Epithelial cell of proximal tubule (primary cell): ENCODE data around the gene NR1H3. TPM values are rescaled to one million over a fixed set of nuclear protein-coding genes. Genes with fewer than 3 reads are reported as not detected.

ENCODE experiments used
- DNase-seq: peaks from one replicate; pipeline ENCODE4 v3.0.0-alpha.2; 2011; ENCODE audit warnings: low read depth
- H3K4me3 ChIP-seq: 2 replicates; pipeline ENCODE4 v1.5.1; 2011; ENCODE audit warnings: low read depth, mild to moderate bottlenecking, low read length
- total RNA-seq: library from RNA; depleted of rRNA; stranded (reverse); fragments of >200 nt; gene quantifications from 2 replicates; pipeline ENCODE4 v1.2.3, GENCODE V29; 2015
- TF ChIP-seq, protein P1 (sequence below): conservative IDR thresholded peaks from 2 replicates; pipeline ENCODE4 v1.5.1; 2012; ENCODE audit warnings: low read depth, mild to moderate bottlenecking, low read length

The NR1H3 gene
- total RNA-seq, 1 donor from 2014 or later, result 9.6 TPM

DNA sequence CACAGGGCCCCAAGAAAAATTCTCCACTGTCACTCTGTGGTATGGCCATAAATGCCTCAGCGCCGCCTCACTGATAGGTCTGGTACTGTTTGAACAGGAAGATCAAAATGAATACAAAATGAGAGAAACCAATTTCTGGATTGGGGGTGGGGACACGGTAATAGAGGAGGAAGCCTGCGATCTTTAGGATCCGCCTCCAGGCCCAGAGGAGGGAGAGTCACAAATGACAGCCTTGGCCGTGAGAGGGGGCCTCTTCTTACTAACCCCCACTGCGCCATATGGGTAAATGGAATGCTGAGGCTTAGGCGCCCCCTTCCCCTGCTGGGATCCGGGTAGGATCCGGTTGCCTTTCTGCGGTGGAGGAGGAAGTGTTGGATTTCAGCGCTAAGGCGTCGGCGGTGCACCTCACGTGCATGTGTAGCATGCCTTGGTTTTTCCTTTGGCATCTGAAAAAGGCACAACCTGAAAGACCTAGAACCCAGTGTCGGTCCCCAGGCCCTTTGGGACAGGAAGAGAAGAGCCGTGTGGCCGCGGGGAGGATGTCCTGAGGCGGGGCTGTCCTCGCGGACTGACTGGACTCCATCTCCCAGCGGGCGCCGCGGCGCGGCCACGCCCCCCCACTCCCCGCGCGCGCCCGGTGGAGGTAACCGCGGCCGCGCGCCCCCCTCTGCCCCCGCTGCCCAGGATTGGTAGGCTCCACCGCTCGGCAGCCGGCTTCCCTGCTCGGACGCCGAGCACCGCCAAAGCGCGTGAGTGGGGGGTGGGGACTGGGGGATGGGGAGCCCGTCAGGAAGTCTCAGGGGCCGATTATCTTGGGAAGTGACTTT, 11.4 kb downstream of the NR1H3 start:
- DNase-seq, result no peak
- TF ChIP-seq, protein P1, sequence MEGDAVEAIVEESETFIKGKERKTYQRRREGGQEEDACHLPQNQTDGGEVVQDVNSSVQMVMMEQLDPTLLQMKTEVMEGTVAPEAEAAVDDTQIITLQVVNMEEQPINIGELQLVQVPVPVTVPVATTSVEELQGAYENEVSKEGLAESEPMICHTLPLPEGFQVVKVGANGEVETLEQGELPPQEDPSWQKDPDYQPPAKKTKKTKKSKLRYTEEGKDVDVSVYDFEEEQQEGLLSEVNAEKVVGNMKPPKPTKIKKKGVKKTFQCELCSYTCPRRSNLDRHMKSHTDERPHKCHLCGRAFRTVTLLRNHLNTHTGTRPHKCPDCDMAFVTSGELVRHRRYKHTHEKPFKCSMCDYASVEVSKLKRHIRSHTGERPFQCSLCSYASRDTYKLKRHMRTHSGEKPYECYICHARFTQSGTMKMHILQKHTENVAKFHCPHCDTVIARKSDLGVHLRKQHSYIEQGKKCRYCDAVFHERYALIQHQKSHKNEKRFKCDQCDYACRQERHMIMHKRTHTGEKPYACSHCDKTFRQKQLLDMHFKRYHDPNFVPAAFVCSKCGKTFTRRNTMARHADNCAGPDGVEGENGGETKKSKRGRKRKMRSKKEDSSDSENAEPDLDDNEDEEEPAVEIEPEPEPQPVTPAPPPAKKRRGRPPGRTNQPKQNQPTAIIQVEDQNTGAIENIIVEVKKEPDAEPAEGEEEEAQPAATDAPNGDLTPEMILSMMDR, result no peak

DNA sequence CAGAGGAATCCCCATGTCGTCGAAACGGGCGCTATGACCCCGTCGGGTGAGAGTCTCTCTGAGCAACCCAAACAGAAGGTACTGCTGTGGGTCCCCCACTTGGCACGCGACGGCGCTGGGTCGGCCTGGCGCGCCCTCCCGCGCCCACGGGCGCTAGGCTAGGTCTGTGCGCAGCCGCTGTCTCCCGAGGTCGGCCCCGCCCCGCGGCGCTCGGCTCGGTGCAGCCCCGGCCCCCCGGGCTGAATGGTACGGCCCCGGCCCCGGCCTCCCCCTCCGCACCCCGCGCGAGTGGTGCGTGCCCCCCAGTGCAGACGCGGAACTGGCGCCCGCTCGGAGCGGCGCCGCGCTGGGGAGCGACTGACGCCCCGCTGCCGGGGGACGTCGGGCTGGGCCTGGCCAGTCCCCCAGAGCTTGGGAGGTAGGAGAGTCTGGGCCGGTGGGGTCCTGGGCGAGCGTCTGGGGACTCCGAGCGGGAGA, 12.1 kb downstream of the NR1H3 start, which contains the start of gene MADD:
Gene MADD, plus strand, starts transcription at position 305 of the 477 bp plus-strand sequence.
- no peak for DNase-seq
- TF ChIP-seq, protein P1, result no peak
- peak within 1 kb of the TSS; percentile 81 for H3K4me3 ChIP-seq

More for the DNA sequence above, 11.4 kb downstream of the NR1H3 start:
- H3K4me3 ChIP-seq, result peak overlapping the region; percentile 81

DNA sequence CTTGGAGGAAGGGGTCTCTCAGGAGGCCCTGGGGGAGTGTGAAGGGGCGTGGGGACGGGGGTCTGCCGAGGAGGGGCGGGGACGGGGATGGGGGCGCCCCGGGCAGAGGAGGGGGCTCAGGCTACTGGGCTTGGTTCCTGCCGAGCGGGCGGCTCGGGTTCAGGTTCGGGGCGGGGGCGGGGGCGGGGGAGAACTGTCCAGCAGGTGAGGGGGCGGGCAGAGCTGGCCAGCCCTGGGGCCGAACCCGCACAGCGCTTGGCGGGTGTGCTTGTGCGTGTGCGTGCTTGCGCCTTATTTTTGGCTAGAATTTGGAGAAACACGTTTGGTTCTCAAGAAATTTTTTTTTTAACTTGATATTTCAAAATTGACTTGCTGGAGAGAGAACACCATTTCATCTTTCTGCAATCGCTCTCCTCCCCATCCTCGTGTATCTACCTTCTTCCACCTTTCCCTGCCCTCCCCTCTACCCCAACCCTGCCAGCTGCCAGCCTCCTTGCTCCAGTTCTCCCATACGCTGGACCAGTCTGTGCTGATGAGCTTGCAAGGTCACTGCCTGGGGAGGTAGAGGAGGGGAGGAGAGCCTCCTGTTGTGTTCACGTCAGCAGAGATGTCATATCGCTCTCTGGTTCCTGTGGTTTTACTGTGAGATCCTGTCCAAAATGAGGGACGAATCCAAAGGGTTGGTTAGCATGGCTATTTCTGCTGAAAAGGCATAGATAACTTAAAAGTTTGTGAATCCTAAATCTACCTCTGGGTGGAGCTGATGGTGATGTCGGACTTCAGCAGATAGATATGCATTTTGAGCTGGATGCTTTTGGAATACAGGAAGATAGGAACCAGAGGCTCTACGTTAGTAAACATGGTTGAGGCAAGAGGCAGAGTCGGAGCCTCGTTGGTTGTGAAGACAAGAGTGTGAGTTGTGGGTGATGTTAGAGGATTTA, 12.8 kb downstream of the NR1H3 start:
- TF ChIP-seq, protein P1, result no peak
- no peak for DNase-seq

DNA sequence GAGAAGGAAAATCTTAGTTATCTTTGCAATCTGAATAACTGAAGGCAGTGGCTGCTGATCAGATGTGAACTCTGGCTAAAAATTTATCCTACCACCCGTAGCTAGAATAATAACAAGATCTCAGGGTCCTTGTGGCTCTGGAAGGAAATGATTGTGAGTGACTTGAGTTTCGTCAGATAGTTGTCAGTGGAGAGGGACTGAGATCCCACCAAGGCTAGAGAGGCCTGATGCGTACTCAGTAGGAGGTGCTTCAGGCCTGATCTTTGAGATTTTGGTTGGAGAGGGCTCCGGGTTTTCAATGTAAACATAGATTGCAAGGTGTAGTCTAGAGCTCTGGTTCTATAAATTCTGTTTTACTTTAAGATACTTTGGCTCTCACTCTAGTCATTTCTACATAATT, 13.5 kb downstream of the NR1H3 start:
- TF ChIP-seq, protein P1, result no peak
- H3K4me3 ChIP-seq, result no peak overlapping the region
- DNase-seq, result no peak

More for the DNA sequence above, 12.8 kb downstream of the NR1H3 start:
- H3K4me3 ChIP-seq, result peak overlapping the region; percentile 81

DNA sequence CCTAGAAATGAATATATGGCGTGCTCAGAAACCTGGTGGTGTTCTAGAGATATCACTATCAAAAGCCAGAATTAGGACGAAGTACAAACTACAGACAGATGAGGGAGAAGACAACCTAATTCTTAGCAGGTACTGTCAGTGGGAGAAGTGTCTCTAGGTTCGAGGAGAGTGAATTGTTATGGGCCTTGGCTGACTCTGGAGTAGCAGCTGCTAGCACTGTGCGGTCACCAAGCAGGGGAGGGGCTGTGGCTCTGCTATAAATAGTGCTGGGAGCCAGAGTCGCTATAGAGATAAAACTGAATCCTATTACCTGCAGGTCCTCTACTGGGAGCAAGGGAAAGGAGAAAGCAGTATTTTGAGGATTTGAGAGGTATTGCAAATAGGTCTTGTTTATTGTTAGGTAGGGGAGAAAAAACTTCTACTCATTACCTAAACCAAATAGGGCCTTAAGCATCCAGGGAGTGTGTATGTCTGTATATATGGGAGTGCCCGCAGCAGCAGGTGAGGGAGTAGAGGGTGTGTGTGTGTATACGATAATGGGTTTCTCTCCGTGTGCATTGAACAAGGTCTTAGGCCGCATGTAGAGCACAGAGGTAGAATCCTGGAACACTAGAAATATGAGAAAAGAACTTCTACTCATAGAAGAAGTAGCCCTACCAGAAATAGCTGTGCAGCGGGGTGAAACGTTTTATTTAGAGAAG, 14.3 kb downstream of the NR1H3 start:
- TF ChIP-seq, protein P1, result no peak
- DNase-seq, result no peak
- no peak overlapping the region for H3K4me3 ChIP-seq

DNA sequence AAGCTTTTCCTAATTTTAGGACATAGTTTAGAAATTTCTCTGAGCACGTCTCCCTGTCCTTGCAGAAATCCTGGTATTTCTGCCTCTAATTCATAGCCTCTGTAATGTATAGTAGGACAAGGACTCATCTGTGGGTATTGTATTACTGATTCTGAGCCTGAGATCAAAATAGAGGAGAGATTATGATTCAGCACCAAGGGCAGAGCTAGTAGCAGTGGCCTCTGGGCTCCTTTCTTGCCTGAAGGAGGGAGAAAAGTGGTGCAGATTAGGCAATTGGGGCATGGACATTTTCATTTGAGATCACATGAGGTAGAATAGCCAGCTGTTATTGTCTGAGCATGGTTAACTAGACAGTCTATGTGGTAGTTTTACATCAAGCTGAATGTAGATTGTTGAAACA, 14.9 kb downstream of the NR1H3 start:
- H3K4me3 ChIP-seq, result no peak overlapping the region
- no peak for DNase-seq
- TF ChIP-seq, protein P1, result no peak
